Breast epithelium (tissue), 3 donors: ENCODE results near the gene MAPRE2.

Source experiments
- POLR2A ChIP-seq: fragments of 450-650 bp; IDR thresholded peaks from one replicate; pipeline ENCODE4 v1.6.1; 2016; ENCODE audit warnings: antibody characterized with exemption, mild to moderate bottlenecking, moderate library complexity
- POLR2AphosphoS5 ChIP-seq, 3 donors: sonication (generic); formaldehyde crosslinking; IDR thresholded peaks; one replicate each; pipeline ENCODE4 v1.6.1; 2017; ENCODE audit warnings: antibody characterized with exemption in 3 of 3
- TF ChIP-seq, protein P1 (sequence below), 3 donors: fragments of 450-650 bp; IDR thresholded peaks; one replicate each; pipeline ENCODE4 v1.5.1; 2016 to 2017; ENCODE audit warnings: antibody characterized with exemption in 3 of 3, mild to moderate bottlenecking in 3 of 3, moderate library complexity in 3 of 3

DNA sequence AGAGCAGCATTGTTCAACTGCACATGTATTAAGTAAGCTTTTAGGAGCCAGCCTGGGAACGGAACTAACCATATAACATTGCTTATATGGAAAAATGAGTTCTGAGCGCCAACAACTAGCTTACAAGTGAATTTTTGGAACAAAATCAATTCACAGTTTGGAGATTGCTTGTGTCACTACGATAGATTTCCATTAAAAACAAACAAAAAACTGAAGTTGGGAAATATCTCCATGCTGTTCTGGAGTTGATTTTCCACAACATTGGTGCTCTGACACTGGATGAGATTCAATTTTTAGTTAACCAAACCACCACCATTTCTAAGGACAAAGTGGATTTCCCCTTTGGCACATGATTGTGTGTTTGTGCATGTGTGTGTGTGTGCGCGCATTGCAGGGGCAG, 142.7 kb downstream of the MAPRE2 start:
- TF ChIP-seq, protein P1, sequence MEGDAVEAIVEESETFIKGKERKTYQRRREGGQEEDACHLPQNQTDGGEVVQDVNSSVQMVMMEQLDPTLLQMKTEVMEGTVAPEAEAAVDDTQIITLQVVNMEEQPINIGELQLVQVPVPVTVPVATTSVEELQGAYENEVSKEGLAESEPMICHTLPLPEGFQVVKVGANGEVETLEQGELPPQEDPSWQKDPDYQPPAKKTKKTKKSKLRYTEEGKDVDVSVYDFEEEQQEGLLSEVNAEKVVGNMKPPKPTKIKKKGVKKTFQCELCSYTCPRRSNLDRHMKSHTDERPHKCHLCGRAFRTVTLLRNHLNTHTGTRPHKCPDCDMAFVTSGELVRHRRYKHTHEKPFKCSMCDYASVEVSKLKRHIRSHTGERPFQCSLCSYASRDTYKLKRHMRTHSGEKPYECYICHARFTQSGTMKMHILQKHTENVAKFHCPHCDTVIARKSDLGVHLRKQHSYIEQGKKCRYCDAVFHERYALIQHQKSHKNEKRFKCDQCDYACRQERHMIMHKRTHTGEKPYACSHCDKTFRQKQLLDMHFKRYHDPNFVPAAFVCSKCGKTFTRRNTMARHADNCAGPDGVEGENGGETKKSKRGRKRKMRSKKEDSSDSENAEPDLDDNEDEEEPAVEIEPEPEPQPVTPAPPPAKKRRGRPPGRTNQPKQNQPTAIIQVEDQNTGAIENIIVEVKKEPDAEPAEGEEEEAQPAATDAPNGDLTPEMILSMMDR (IDR thresholded peaks at IDR 0.05) = no peak
- TF ChIP-seq POLR2A = no peak
- TF ChIP-seq POLR2AphosphoS5 (IDR thresholded peaks at IDR 0.05) = no peak
